Measurements from ENCODE around the gene MAP3K21.

Gene MAP3K21

GRCh38 chr1:233421293-233421692 is 93.8 kb downstream of the MAP3K21 start:
- in situ Hi-C loops (cut with HindIII; ENCODE audit: low sequenced_read_pairs) = no loop called here
- H3K4me3 ChIP-seq (ENCODE audit: low read depth, low read length) = no peak overlapping the region
- no peak for TF ChIP-seq CTCF (IDR thresholded peaks at IDR 0.05; ENCODE audit: low read depth, low read length, missing control alignments)

GRCh38 chr1:233424779-233425178 is 97.3 kb downstream of the MAP3K21 start:
- TF ChIP-seq CTCF (IDR thresholded peaks at IDR 0.05; ENCODE audit: low read depth, low read length, missing control alignments) = peak; percentile 32
- no peak overlapping the region for H3K4me3 ChIP-seq (ENCODE audit: low read depth, low read length)
- in situ Hi-C loops (cut with HindIII; ENCODE audit: low sequenced_read_pairs) = no loop called here
- no peak for DNase-seq (ENCODE audit: low read depth)

More at GRCh38 chr1:233421293-233421692, 93.8 kb downstream of the MAP3K21 start:
- DNase-seq (ENCODE audit: low read depth) = no peak

GRCh38 chr1:233427907-233428306 is 100.4 kb downstream of the MAP3K21 start:
- in situ Hi-C loops (cut with HindIII; ENCODE audit: low sequenced_read_pairs) = no loop called here
- TF ChIP-seq CTCF (IDR thresholded peaks at IDR 0.05; ENCODE audit: low read depth, low read length, missing control alignments) = no peak
- no peak for DNase-seq (ENCODE audit: low read depth)
- H3K4me3 ChIP-seq (ENCODE audit: low read depth, low read length) = no peak overlapping the region

GRCh38 chr1:233431753-233432403 is 104.4 kb downstream of the MAP3K21 start:
- TF ChIP-seq CTCF (IDR thresholded peaks at IDR 0.05; ENCODE audit: low read depth, low read length, missing control alignments) = no peak
- in situ Hi-C loops (cut with HindIII; ENCODE audit: low sequenced_read_pairs) = no loop called here
- no peak for DNase-seq (ENCODE audit: low read depth)
- no peak overlapping the region for H3K4me3 ChIP-seq (ENCODE audit: low read depth, low read length)

- no peak for TF ChIP-seq CTCF (IDR thresholded peaks at IDR 0.05; ENCODE audit: low read depth, low read length, missing control alignments)
- H3K4me3 ChIP-seq (ENCODE audit: low read depth, low read length) = no peak overlapping the region
- in situ Hi-C loops (cut with HindIII; ENCODE audit: low sequenced_read_pairs) = no loop called here
- peak; percentile 59 for DNase-seq (ENCODE audit: low read depth)
These were observed 105.4 kb downstream of the MAP3K21 start for GRCh38 chr1:233432916-233433315.

- TF ChIP-seq CTCF (IDR thresholded peaks at IDR 0.05; ENCODE audit: low read depth, low read length, missing control alignments) = no peak
- no peak for DNase-seq (ENCODE audit: low read depth)
- H3K4me3 ChIP-seq (ENCODE audit: low read depth, low read length) = no peak overlapping the region
- in situ Hi-C loops (cut with HindIII; ENCODE audit: low sequenced_read_pairs) = no loop called here
These were observed 106.1 kb downstream of the MAP3K21 start for GRCh38 chr1:233433436-233434210.

All from astrocyte of the cerebellum (primary cell).